GM18519 (cell line): Measurements from ENCODE around the gene CEP290.
"Not testable (repeated sequence)": the region's sequence is repeated elsewhere in the genome, so short reads cannot be mapped to it uniquely, and the experiment has no call there.

ENCODE experiments used
- ATAC-seq: cut with Tn5 transposase; IDR thresholded peaks from one replicate; pipeline ENCODE4 v1.9.1; 2021; ENCODE audit warnings: mild to moderate bottlenecking, moderate library complexity; ENCODE audit not compliant: unreplicated experiment, low FRiP score

CEP290 gene

GRCh38 chr12:88057994-88058718, 83.7 kb downstream of the CEP290 start:
- no peak for ATAC-seq

- ATAC-seq: no peak
Measured at GRCh38 chr12:88056571-88056970, 85.3 kb downstream of the CEP290 start.

- ATAC-seq: peak; percentile 61
Measured at GRCh38 chr12:88052686-88053085, 89.2 kb downstream of the CEP290 start.

GRCh38 chr12:88044035-88044434, 97.9 kb downstream of the CEP290 start:
- no peak for ATAC-seq

- no peak for ATAC-seq
Measured at GRCh38 chr12:88037770-88038169, 104.1 kb downstream of the CEP290 start.

- ATAC-seq: no peak
Measured at GRCh38 chr12:88036353-88036965, 105.4 kb downstream of the CEP290 start.

DNA sequence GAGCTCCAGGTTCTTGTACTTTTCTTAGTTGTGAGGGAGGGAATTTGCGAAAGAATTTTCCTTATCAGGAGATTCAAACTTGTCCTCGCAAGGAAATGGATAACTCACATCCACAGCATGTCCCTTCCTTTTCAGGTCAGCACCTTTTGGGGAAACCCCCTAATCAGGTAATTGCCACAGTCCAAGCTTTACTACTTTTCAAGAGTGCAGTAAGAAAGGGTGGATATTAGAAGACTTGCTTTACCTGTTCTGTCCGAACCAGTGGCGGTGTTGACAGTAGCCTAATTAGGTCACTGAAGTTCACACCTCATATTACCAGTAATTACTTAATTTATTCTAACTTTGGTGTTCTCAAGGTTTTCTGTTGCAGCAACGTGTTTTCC, 106.0 kb downstream of the CEP290 start:
- ATAC-seq: peak; percentile 4

- ATAC-seq: peak; percentile 99
Measured at GRCh38 chr12:88035271-88035906, 106.5 kb downstream of the CEP290 start.

DNA sequence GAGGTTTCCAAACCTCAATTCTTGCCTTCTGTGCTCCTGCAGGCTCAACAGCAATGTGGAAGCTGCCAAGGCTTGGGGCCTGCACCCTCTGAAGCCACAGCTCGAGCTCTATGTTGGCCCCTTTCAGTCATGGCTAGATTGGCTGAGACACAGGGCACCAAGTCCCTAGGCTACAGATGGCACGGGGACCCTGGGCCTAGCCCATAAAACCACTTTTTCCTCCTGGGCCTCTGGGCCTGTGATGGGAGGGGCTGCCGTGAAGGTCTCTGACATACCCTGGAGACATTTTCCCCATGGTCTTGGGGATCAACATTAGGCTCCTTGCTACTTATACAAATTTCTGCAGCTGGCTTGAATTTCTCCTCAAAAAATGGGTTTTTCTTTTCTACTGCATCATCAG, 110.7 kb downstream of the CEP290 start:
- ATAC-seq: not testable (repeated sequence)

DNA sequence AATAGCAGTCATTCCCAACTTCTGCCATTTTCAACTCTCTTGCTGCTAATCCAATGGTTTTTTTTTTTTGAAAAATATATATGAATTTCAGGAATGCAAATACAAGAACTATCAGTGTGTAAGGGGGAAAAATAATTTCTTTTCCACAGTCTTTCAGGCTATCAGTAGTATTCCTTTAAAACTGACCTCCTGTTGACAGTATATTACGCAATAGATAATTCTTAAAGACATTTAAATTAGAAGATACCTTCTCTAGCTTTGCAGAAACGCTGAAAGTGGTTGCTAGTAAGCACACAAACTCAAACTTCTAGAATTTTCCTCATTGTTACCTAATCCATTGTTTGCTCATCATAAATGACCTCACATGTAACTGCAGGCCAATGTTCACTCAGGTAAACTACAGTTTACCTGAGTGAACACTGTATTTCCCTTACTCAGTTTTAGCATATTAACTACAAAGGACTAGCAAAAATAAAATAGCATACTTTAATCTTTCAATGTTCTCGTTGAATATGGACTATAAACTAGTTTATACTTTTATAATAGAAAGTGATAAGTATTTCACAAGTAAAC, 112.7 kb downstream of the CEP290 start, which contains the start of gene C12orf50:
TSS of gene C12orf50 (minus strand) at position 309 of the 573 bp plus-strand sequence. CDS start 2,439 bp downstream, outside the sequence.
- ATAC-seq: no peak

GRCh38 chr12:88026196-88026595, 115.7 kb downstream of the CEP290 start:
- no peak for ATAC-seq

GRCh38 chr12:88017964-88018363, 123.9 kb downstream of the CEP290 start:
- ATAC-seq: no peak

DNA sequence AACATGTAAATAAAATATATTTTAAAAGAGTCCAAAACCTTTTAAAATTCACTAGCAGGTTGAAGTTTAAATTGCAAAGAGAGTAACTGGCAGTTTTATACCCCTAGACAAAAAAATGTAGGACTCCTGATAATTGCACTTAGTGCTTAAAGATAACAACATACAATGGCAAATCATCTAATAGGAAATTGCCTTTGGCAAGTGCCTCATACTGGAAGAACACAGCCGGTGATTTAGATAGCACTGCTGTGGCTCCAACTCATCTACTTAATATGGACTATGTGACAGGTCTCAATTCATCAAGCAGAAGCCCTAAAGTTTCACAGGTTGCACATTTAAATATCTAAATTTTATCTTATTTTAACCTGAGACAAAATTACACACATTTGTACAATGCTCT, 126.1 kb downstream of the CEP290 start:
- no peak for ATAC-seq

DNA sequence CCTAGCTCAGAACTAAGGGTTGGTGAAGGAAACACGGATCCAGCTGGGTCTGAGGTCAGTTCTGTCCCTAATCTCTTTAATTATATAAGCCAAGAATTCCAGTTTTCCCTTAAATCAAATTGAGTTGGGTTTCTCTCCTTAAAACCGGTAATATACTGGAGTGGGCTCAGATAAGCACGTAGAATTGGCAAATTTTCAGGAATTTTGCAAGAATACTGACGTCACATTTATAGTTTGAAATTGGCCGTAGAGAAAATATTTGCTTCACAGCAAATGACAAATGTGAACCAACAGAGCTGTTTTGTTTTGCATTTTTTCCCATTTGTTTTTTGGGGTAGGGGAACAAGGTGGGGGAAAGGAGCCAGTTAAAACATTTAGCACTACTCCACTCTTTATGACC, 130.1 kb downstream of the CEP290 start:
- no peak for ATAC-seq

- ATAC-seq: no peak
Measured at GRCh38 chr12:88006351-88006750, 135.5 kb downstream of the CEP290 start.

DNA sequence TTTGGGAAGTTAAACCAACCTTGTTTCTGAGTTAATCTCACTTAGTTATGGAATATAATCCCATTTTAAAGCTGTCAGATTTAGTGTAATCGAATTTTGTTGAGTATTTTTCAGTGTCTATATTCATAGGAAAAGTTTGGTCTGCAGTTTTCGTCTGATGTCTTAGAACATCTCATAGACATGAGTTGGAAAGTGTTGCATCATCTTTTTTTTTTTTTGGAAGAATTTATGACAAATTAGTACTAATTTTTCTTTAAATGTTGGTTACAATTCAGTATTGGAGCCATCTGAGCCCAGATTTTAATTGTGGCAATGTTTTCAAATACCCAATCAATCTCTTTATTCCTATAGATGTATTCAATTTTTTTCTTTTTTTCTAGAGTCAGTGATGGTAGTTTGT, 140.6 kb downstream of the CEP290 start:
- no peak for ATAC-seq
